SK-N-MC (cell line): ENCODE data around the gene NEK6.

Source experiments
- EZH2 ChIP-seq: fragments of 200-600 bp; sonication (generic); IDR thresholded peaks from one replicate; pipeline ENCODE4 v1.6.1; 2017; ENCODE audit warnings: antibody characterized with exemption
- POLR2AphosphoS5 ChIP-seq: IDR thresholded peaks from 2 replicates; pipeline ENCODE4 v1.6.1; 2012; ENCODE audit warnings: mild to moderate bottlenecking, low read depth, low read length, borderline replicate concordance

DNA sequence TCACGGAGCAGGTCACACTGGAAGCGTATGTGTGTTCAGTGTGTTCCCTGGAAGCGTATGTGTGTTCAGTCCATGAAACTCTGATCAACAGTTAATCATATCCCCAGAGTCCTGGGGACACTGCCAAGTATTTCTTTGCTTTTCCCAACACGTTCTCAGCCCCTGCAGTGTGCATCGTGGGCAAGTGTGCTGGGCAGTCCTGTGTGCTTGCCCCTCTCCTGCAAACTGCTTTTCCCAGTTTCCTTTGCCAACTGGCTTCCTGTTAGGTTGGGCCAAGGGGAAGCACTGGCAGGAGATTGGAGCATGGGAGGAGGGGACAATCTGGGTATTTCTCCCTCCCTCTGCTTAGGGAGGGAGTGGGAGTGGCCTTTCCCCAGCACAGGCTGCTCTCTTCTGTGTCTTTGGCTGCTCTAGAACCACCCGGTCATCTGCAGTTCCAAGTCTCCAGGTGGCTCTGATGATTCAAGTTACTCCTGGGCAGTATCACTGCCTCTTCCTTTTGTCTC, 36.8 kb upstream of the NEK6 start:
- no peak for TF ChIP-seq EZH2
- no peak for TF ChIP-seq POLR2AphosphoS5
